Breast epithelium (tissue), 3 donors: ENCODE results near the gene KIAA0040.

Source experiments
- CTCF ChIP-seq, 3 donors: fragments of 450-650 bp; IDR thresholded peaks; one replicate each; pipeline ENCODE4 v1.5.1; 2016 to 2017; ENCODE audit warnings: antibody characterized with exemption in 3 of 3, mild to moderate bottlenecking in 3 of 3, moderate library complexity in 3 of 3
- POLR2AphosphoS5 ChIP-seq, 3 donors: sonication (generic); formaldehyde crosslinking; IDR thresholded peaks; one replicate each; pipeline ENCODE4 v1.6.1; 2017; ENCODE audit warnings: antibody characterized with exemption in 3 of 3

- TF ChIP-seq CTCF (IDR thresholded peaks at IDR 0.05): no peak
- no peak for TF ChIP-seq POLR2AphosphoS5 (IDR thresholded peaks at IDR 0.05)
These were observed 27.8 kb downstream of the KIAA0040 start for GRCh38 chr1:175164751-175165150.
